HG02938 (cell line): ENCODE data around the gene HPGDS.
"Not testable (repeated sequence)": the region's sequence is repeated elsewhere in the genome, so short reads cannot be mapped to it uniquely, and the experiment has no call there.

Experiments
- ATAC-seq: cut with Tn5 transposase; IDR thresholded peaks from one replicate; pipeline ENCODE4 v1.9.1; 2021; ENCODE audit warnings: mild to moderate bottlenecking, moderate library complexity; ENCODE audit not compliant: unreplicated experiment

Gene HPGDS

GRCh38 chr4:94332983-94333590 lies 9.5 kb downstream of the HPGDS start:
- no peak for ATAC-seq

DNA sequence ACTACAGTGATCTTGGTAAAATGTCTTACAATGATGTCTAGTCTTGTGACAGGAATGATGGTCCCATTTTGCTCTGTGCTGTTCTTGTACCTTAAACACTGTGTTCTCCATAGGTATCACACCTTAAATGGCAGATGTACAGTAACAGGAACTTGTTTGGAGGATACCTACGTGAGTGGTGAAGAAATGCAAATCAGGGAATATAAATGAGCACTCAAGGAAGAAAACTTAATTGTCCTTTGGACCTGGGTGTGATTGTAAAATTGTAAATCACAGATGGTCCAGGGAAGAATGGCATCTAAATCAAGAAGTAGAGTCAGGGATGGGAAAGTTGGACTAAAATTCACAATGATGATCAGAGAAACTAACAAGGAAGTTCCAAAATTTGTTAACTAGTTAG lies 12.7 kb downstream of the HPGDS start:
- ATAC-seq = no peak

DNA sequence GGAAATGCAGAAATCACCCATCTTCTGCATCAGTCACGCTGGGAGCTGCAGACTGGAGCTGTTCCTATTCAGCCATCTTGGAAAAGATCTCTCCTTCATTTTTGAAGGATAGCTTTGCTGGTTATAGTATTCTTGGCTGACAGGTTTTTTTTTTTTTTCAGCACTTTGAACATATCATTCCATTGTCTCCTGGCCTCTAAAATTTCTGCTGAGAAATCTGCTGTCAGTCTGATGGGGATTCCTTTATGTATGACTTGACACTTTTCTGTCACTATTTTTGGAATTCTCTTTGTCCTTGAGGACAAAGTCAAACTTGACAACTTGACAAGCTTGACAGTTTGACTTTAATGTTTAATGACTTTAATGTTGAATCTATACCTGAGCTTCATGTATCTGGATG lies 16.8 kb downstream of the HPGDS start:
- no peak for ATAC-seq

DNA sequence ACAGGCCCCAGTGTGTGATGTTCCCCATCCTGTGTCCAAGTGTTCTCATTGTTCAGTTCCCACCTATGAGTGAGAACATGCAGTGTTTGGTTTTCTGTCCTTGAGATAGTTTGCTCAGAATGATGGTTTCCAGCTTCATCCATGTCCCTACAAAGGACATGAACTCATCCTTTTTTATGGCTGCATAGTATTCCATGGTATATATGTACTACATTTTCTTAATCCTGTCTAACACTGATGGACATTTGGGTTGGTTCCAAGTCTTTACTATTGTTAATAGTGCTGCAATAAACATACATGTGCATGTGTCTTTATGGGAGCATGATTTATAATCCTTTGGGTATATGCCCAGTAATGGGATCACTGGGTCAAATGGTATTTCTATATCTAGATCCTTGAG lies 22.7 kb downstream of the HPGDS start:
- ATAC-seq = not testable (repeated sequence)

DNA sequence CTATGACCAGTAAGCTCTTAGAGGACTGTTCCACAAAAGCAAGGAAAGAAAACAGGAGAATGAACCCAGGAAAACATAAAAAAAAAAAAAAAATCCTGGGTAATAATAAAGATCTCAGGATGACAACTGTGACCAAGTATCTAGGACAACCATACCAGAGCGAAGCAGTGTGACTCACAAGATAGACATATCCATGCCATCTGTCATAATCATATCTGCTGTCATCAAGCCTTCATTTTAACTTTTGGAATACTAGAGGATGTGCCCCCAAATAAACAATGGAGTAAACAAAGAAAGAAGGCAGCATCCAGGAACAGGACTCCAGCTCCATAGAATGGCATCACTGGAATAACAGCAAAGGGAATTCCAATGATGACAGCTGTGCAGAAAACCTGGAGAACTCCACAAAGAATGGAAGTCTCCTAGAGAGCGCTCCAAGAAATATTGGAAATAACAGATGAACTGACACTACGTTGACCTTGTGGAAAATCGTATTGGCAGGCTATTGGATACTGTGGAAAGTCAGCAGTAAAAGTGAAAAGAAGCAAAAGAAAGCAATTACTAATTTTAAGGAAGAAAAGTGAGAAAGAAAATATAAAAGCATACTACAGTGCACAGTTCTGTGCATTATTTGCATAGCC lies 35.3 kb downstream of the HPGDS start:
- ATAC-seq = no peak

DNA sequence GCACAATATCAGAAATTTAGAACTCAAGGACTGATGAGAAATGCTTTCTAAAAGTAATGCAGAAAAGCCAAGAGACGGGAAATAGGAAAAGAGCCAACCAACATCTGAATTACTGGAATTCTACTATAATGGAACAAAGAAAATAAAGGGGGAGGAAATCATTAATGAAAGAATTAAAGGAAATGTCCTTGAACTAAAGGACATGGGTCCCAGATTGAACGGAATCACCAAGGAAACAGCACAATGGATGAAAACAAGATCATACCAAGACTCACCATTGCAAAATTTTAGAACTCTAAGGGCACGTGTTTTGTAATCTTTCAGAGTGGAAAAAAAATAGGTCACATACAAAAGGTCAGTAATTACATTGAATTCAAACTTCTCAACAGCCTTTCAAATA lies 35.9 kb downstream of the HPGDS start:
- no peak for ATAC-seq

GRCh38 chr4:94305466-94306225 lies 37.0 kb downstream of the HPGDS start:
- ATAC-seq = no peak

DNA sequence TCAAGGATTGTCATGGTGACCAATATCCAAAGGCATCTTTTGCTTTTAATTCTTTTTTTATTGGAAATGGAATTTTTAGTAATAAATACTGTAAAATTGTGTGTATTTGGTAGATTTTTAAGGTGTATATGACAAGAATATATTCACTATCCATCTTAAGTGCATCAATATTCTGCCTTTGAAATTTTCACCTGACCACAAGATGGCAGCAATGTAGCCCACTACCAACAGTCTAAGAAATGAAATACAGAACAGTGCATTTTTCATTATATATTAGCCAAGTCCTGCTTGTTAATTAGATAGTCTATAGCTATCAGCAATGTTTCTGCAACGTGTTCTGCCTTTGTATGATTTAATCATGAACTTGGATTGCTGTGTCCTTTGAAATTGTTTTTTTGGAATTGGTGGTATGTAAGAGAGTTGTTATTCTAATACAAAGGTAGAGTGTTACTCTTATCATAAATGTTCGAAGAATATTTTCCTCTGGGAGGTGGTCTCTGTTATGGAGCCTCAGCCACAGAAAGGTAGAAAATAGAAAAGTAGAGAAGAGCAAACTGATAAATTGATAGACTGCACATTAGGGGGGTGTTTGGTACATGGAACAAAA lies 38.2 kb downstream of the HPGDS start:
- ATAC-seq = peak; percentile 69

DNA sequence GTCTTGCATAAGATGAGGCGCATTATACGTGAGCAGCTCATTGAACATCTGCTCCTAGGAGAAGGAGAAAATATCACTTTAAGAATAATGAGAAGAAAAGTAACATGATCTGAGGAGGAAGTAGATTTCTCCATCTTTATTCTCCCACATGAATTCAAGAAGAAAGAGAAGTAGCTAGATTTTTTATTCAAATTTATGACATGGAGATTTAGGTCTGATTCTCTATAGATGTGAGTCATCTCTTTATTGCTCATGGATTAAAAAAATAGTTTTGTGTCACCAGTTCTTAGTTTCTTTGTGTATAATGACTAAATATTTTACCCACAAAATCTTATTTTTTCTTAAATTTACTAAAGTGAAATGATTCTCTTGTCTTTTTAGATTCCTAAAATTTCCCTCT lies 40.4 kb downstream of the HPGDS start:
- ATAC-seq = no peak

GRCh38 chr4:94298725-94299252 lies 43.8 kb downstream of the HPGDS start:
- no peak for ATAC-seq

DNA sequence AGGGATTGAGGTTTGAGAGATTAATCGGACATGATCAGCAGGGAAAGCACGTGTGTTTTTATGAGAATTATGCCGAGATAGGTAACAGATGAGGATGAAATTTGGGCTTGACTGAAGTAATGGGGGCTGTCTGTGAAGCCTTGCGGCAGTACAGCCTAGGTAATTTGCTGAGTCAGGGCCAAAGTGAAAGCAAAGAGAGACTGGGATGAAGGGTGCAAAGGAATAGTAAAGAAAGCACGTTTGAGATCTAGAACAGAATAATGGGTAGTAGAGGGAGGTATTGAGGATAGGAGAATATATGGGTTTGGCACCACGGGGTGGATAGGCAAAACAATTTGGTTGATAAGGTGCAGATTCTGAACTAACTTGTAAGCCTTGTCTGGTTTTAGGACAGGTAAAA lies 47.2 kb downstream of the HPGDS start:
- not testable (repeated sequence) for ATAC-seq

DNA sequence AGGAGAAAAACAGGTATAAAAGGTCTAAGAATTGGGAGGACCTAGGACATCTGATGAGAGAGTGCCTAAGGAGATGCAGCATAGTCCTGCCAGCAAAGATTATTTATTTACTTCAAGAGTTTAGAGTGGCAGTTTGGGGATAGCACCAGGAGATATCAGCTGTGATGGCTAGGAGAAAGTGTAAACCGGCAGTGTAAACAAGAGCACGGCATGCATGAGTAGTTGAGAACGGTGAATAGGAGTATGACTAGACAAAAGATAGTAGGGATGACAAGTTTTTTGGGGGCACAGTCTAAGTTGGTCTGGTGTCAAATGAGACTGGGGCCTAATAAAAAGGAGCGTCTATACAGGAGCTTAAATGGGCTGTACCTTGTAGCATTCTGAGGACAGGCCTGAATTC lies 48.7 kb downstream of the HPGDS start:
- ATAC-seq = not testable (repeated sequence)

DNA sequence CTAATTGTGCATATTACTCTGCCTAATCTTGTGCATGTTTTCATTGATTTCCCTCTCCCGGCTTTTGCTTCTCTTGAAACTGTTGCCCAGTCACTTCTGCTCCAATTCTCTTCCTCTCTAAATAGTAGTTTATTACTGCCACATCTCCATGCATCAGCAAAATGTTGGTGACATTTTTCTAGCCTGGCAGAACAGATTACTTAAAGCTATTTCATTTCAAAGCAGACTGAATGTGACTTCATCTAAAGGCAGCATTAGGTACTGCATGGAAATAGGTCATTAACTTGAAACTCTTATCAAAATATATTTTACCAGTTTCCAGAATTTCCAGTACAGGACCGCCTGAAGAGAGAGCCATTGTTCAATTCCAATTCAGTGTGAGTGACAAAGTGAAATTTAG lies 52.4 kb downstream of the HPGDS start:
- no peak for ATAC-seq

DNA sequence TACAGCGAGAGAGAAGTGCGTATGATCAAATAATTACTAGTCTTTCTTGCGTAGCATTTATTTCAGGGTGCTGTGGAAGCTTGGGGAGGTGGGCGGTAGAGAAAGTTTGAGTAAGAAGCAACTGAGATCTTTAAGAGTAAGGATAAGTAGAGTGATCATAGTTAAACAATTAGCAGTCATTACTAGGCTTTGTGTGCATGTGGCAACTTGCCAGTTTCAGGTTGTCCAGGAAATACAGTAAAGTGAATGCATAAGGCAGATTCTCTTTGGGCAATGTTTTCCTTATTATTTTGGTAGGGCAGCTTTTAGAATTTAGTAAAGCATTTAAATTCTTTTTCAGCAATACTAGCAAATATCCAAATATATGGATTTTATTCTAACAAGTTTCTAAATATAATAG lies 57.0 kb downstream of the HPGDS start:
- ATAC-seq = no peak

DNA sequence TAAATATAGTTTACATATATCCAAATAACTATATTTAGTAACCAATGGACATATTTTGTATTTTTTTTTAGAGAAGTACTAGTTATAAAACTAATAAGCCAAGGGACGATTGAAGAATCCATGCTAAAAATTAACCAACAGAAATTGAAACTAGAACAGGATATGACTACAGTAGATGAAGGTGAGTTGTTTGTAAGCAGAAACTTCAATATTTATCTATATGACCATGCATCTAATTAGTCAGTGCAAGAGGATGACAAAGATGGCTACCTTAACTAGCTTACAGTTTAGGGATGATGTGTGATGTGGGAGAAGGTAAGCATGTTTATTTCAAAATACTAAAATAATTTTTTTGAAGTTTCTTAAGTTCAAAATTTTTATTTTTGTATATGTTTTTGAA lies 57.7 kb downstream of the HPGDS start:
- peak; percentile 67 for ATAC-seq

DNA sequence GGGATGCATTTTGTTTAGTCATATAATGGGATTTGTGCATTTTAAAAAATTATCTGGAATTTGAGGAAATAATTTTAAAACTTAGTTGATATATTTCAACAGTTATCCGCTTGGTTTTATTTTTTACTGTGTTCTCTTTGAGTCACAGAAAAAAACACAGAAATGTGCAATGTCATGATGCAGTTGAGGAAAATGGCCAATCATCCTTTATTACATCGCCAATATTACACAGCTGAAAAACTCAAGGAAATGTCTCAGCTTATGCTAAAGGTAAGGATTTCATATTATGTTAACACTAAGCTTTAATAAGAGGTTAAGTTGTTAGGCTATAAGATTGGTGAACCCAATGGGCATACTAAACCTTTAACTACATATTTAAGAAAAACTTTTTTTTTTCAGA lies 63.9 kb downstream of the HPGDS start:
- no peak for ATAC-seq

GRCh38 chr4:94277534-94277933 lies 65.1 kb downstream of the HPGDS start:
- ATAC-seq = no peak

DNA sequence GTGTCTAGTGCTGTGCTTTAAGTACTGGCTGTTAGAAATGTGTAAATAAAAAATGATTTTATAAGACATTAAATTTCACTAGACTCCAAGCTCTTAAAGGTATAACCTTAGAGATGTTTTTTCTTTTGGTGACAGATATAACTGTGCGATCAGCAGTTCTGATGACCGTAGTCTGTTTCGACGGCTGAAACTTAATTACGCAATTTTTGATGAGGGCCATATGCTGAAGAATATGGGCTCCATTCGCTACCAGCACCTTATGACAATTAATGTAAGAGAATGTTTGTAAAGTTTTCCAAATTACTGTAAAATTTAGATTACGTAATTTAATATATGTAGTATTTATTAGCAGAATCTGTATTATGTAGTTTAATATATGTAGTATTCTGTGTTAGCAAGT lies 66.4 kb downstream of the HPGDS start:
- ATAC-seq = no peak

DNA sequence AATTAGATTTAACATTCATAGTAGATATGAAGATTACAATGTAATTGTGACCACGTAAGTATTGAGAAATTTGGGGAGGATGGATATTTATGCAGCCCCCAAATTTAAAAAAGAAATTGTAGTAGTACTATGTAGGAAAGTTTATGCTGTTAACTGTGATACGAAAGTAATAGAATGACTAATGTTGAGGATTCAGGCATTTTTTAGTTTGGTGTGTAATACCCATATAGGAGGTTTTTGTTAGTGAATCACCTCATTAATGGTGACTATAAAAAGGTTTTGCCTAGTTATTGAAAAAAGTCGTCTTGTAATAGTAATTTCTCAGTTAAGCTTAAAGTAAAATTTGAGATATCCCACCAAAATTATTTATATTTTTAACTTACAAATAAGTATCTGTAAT lies 67.7 kb downstream of the HPGDS start:
- no peak for ATAC-seq

DNA sequence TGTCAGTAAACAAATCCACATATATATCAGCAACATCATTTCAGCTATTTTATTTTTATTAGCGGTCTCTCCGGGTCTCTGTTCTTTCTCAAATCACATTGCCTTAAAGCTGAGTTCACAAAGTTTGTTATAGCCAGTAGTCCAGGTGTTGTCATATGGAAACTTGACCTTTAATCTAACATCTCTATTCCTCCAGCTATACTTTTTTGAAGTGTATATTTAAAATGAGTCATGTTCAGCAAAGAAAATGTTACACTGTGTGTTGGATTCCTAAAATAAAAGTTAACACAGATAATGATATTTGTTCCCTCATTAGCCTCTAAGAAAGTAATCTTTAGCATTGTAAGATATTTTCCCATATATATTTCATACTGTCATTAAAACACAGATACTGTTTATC lies 71.4 kb downstream of the HPGDS start:
- ATAC-seq = no peak

DNA sequence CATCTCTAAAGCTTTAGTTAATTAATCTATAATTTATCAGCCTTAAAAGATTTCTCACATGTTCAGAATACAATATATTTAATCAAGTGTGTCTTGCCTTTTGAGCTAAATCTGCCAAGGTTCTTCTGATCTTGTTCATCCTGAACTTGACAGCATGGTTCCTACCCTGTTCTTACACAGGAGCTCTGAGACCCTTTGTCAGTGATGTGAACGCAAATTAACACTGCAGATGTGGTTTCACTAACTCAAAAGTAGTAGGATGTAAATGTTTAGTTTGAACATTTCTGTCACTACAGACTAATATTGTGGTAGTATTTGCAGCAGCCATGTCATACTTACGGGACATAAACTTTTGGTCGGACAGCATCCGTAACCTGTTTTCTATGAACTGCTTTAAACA lies 75.6 kb downstream of the HPGDS start:
- ATAC-seq = no peak
